ENCODE data around the gene CPSF2.

GRCh38 chr14:92153581-92153980 lies 31.8 kb downstream of the CPSF2 start:
- TF ChIP-seq, protein P1, sequence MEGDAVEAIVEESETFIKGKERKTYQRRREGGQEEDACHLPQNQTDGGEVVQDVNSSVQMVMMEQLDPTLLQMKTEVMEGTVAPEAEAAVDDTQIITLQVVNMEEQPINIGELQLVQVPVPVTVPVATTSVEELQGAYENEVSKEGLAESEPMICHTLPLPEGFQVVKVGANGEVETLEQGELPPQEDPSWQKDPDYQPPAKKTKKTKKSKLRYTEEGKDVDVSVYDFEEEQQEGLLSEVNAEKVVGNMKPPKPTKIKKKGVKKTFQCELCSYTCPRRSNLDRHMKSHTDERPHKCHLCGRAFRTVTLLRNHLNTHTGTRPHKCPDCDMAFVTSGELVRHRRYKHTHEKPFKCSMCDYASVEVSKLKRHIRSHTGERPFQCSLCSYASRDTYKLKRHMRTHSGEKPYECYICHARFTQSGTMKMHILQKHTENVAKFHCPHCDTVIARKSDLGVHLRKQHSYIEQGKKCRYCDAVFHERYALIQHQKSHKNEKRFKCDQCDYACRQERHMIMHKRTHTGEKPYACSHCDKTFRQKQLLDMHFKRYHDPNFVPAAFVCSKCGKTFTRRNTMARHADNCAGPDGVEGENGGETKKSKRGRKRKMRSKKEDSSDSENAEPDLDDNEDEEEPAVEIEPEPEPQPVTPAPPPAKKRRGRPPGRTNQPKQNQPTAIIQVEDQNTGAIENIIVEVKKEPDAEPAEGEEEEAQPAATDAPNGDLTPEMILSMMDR (IDR thresholded peaks at IDR 0.05): no peak
- TF ChIP-seq ZFX (IDR thresholded peaks at IDR 0.05; ENCODE audit: borderline replicate concordance): no peak

All from 22Rv1 (cell line).